Loucy (cell line): ENCODE measurements around the gene NRG3.

Source experiments
- H2AFZ ChIP-seq: fragments of 200-600 bp; sonication (generic); 2 replicates; pipeline ENCODE4 v1.6.0; 2016; ENCODE audit warnings: antibody characterized with exemption, mild to moderate bottlenecking, low read length, moderate library complexity
- H3F3A ChIP-seq: fragments of 200-600 bp; 2 replicates; pipeline ENCODE4 v1.6.0; 2016; ENCODE audit warnings: antibody characterized with exemption, low read depth, mild to moderate bottlenecking
- H3K27me3 ChIP-seq: fragments of 200-600 bp; sonication (generic); 2 replicates; pipeline ENCODE4 v1.6.1; 2014; ENCODE audit warnings: low read length, mild to moderate bottlenecking; ENCODE audit not compliant: insufficient read depth, poor library complexity, severe bottlenecking
- H3K36me3 ChIP-seq: fragments of 200-600 bp; sonication (generic); 2 replicates; pipeline ENCODE4 v1.6.1; 2016; ENCODE audit warnings: low read length; ENCODE audit not compliant: insufficient read depth
- H3K4me1 ChIP-seq: fragments of 200-600 bp; sonication (generic); 2 replicates; pipeline ENCODE4 v1.5.1; 2014; ENCODE audit warnings: low read length, mild to moderate bottlenecking; ENCODE audit not compliant: insufficient read depth, poor library complexity, severe bottlenecking
- H3K4me2 ChIP-seq: fragments of 200-600 bp; sonication (generic); 2 replicates; pipeline ENCODE4 v1.6.0; 2014; ENCODE audit warnings: antibody characterized with exemption, low read length, low read depth, mild to moderate bottlenecking; ENCODE audit not compliant: poor library complexity, severe bottlenecking
- H3K4me3 ChIP-seq: fragments of 200-600 bp; sonication (generic); 2 replicates; pipeline ENCODE4 v1.5.1; 2014; ENCODE audit warnings: low read length, mild to moderate bottlenecking, mixed read lengths; ENCODE audit not compliant: poor library complexity, severe bottlenecking
- H3K79me2 ChIP-seq: fragments of 200-600 bp; sonication (generic); 2 replicates; pipeline ENCODE4 v1.6.1; 2014; ENCODE audit warnings: low read length; ENCODE audit not compliant: insufficient read depth
- H3K9ac ChIP-seq: fragments of 200-600 bp; sonication (generic); 2 replicates; pipeline ENCODE4 v1.6.0; 2014; ENCODE audit warnings: mild to moderate bottlenecking, low read depth, low read length, moderate library complexity; ENCODE audit not compliant: poor library complexity, severe bottlenecking
- H3K9me2 ChIP-seq: fragments of 200-600 bp; sonication (generic); replicated peaks from 2 replicates; pipeline ENCODE4 v1.6.1; 2016; ENCODE audit warnings: low read depth, low read length, mixed read lengths
- H3K9me3 ChIP-seq: fragments of 200-600 bp; sonication (generic); 2 replicates; pipeline ENCODE4 v1.6.1; 2014; ENCODE audit warnings: mild to moderate bottlenecking, antibody characterized with exemption, low read length, low read depth; ENCODE audit not compliant: insufficient read depth
- H4K20me1 ChIP-seq: fragments of 200-600 bp; sonication (generic); 2 replicates; pipeline ENCODE4 v1.6.0; 2014; ENCODE audit warnings: antibody characterized with exemption, low read length, mild to moderate bottlenecking; ENCODE audit not compliant: insufficient read depth, poor library complexity, severe bottlenecking
- EZH2phosphoT487 ChIP-seq: fragments of 200-600 bp; IDR thresholded peaks from 2 replicates; pipeline ENCODE4 v1.6.1; 2018; ENCODE audit warnings: antibody characterized with exemption, mild to moderate bottlenecking, moderate library complexity, borderline replicate concordance
- TF ChIP-seq, protein P1 (sequence below): fragments of 200-600 bp; sonication (generic); conservative IDR thresholded peaks from 2 replicates; pipeline ENCODE4 v1.5.1; 2014; ENCODE audit warnings: mild to moderate bottlenecking, antibody characterized with exemption, low read length

Gene NRG3

GRCh38 chr10:82020999-82021398 is 146.0 kb downstream of the NRG3 start:
- H3F3A ChIP-seq, result no peaks in the 10 kb centered on the region
- H3K9ac ChIP-seq, result no peak overlapping the region
- H3K79me2 ChIP-seq, result no peaks in the 10 kb centered on the region
- H3K4me2 ChIP-seq, result no peak overlapping the region
- TF ChIP-seq EZH2phosphoT487, result no peak
- TF ChIP-seq, protein P1, sequence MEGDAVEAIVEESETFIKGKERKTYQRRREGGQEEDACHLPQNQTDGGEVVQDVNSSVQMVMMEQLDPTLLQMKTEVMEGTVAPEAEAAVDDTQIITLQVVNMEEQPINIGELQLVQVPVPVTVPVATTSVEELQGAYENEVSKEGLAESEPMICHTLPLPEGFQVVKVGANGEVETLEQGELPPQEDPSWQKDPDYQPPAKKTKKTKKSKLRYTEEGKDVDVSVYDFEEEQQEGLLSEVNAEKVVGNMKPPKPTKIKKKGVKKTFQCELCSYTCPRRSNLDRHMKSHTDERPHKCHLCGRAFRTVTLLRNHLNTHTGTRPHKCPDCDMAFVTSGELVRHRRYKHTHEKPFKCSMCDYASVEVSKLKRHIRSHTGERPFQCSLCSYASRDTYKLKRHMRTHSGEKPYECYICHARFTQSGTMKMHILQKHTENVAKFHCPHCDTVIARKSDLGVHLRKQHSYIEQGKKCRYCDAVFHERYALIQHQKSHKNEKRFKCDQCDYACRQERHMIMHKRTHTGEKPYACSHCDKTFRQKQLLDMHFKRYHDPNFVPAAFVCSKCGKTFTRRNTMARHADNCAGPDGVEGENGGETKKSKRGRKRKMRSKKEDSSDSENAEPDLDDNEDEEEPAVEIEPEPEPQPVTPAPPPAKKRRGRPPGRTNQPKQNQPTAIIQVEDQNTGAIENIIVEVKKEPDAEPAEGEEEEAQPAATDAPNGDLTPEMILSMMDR, result no peak
- H3K36me3 ChIP-seq, result no peaks in the 10 kb centered on the region
- no peaks in the 10 kb centered on the region for H3K4me1 ChIP-seq
- H3K9me3 ChIP-seq, result no peaks in the 10 kb centered on the region
- H3K27me3 ChIP-seq, result no peaks in the 10 kb centered on the region
- H3K9me2 ChIP-seq, result no peaks in the 10 kb centered on the region
- H3K4me3 ChIP-seq, result no peak overlapping the region
- H4K20me1 ChIP-seq, result no peaks in the 10 kb centered on the region
- no peak overlapping the region for H2AFZ ChIP-seq

DNA sequence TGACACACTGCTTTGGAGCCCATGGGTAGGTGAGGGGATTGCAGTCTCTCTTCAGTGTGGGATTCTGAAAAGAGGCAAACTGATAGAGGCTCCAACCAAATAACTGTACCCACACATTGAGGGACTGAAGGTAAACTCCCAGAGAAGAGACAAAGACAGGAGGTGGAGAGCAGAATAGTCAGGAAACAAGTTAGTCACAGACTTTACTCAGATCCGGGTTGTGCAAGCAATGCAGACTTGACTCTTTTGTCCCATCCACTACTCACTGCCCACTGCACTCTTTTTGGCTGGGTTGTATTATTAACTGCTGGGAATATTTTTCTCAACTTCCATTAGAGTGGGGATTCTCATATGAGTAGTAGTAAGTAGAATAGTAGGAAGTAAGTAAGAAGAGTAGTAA is 152.7 kb downstream of the NRG3 start:
- Histone ChIP-seq H3K4me1 (no peaks in the 10 kb centered on the region), H3K9me2 (no peaks in the 10 kb centered on the region), H3K9ac (no peak overlapping the region), H4K20me1 (no peaks in the 10 kb centered on the region), H3K9me3 (no peaks in the 10 kb centered on the region), H3K79me2 (no peaks in the 10 kb centered on the region), H3K27me3 (no peaks in the 10 kb centered on the region), H3F3A (no peaks in the 10 kb centered on the region), H3K36me3 (no peaks in the 10 kb centered on the region), H3K4me2 (no peak overlapping the region), H2AFZ (no peak overlapping the region), H3K4me3 (no peak overlapping the region)
- TF ChIP-seq, protein P1, result no peak
- TF ChIP-seq EZH2phosphoT487, result no peak

- Histone ChIP-seq H3K9me3 (no peaks in the 10 kb centered on the region), H2AFZ (no peak overlapping the region), H3K4me2 (no peak overlapping the region), H3K9ac (no peak overlapping the region), H3K27me3 (no peaks in the 10 kb centered on the region), H3K4me1 (no peaks in the 10 kb centered on the region), H3K79me2 (no peaks in the 10 kb centered on the region), H3F3A (no peaks in the 10 kb centered on the region), H3K9me2 (no peaks in the 10 kb centered on the region), H4K20me1 (no peaks in the 10 kb centered on the region), H3K4me3 (no peak overlapping the region), H3K36me3 (no peaks in the 10 kb centered on the region)
- no peak for TF ChIP-seq EZH2phosphoT487
- TF ChIP-seq, protein P1, result no peak
These were observed 162.1 kb downstream of the NRG3 start for GRCh38 chr10:82037076-82037475.
